Fibroblast of mammary gland (primary cell): Measurements from ENCODE around the gene ZNF423.

ENCODE experiments used
- DNase-seq: peaks from one replicate; pipeline ENCODE4 v3.0.0-alpha.2; 2010; ENCODE audit warnings: low read depth
- H3K4me3 ChIP-seq: 2 replicates; pipeline ENCODE4 v1.5.1; 2011; ENCODE audit warnings: low read depth, mild to moderate bottlenecking, low read length, moderate library complexity; ENCODE audit not compliant: control insufficient read depth
- TF ChIP-seq, protein P1 (sequence below): conservative IDR thresholded peaks from 2 replicates; pipeline ENCODE4 v1.5.1; 2011; ENCODE audit warnings: low read depth, low read length, inconsistent platforms; ENCODE audit not compliant: control insufficient read depth, insufficient read depth

ZNF423 gene

DNA sequence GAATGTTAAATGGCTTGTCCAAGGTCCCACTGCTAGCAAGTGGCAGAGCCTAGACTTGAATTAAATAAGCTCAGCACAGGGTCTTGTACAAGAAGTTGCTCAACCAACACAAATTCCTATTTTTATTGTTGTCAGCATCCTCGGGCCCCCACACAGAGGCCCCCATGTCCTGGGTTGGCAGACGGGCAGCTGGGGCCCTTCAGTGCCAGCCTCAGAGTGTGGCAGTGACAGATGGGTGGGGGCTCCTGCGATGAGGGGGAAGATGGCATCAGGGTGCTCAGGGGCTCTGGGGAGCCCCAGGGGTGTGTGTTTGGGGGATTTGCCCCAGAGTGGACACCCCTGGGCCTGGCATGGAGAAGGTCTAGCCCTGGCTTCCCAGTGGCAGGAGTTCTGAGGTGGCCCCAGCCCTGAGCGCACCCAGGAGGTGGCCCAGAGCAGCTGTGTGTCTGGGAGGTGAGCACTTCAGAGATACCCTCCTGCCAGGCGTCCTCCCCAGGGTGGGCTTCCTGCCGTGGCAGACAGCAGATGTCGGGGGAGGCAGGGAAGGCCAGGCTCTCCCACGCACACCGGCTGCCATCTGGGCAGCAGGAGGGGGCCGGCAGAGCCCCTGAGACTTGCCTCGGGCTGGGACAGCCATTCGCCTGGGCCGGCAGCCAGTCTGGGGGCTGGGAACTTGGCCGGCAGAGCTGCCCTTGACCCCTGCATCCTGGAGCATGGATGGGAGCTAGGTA is 331.5 kb downstream of the ZNF423 start:
- TF ChIP-seq, protein P1, sequence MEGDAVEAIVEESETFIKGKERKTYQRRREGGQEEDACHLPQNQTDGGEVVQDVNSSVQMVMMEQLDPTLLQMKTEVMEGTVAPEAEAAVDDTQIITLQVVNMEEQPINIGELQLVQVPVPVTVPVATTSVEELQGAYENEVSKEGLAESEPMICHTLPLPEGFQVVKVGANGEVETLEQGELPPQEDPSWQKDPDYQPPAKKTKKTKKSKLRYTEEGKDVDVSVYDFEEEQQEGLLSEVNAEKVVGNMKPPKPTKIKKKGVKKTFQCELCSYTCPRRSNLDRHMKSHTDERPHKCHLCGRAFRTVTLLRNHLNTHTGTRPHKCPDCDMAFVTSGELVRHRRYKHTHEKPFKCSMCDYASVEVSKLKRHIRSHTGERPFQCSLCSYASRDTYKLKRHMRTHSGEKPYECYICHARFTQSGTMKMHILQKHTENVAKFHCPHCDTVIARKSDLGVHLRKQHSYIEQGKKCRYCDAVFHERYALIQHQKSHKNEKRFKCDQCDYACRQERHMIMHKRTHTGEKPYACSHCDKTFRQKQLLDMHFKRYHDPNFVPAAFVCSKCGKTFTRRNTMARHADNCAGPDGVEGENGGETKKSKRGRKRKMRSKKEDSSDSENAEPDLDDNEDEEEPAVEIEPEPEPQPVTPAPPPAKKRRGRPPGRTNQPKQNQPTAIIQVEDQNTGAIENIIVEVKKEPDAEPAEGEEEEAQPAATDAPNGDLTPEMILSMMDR, result no peak
- H3K4me3 ChIP-seq, result no peak overlapping the region

GRCh38 chr16:49523435-49524159 is 332.3 kb downstream of the ZNF423 start:
- H3K4me3 ChIP-seq, result no peak overlapping the region
- no peak for DNase-seq
- TF ChIP-seq, protein P1, result no peak

More for the DNA sequence above, 331.5 kb downstream of the ZNF423 start:
- DNase-seq, result no peak

DNA sequence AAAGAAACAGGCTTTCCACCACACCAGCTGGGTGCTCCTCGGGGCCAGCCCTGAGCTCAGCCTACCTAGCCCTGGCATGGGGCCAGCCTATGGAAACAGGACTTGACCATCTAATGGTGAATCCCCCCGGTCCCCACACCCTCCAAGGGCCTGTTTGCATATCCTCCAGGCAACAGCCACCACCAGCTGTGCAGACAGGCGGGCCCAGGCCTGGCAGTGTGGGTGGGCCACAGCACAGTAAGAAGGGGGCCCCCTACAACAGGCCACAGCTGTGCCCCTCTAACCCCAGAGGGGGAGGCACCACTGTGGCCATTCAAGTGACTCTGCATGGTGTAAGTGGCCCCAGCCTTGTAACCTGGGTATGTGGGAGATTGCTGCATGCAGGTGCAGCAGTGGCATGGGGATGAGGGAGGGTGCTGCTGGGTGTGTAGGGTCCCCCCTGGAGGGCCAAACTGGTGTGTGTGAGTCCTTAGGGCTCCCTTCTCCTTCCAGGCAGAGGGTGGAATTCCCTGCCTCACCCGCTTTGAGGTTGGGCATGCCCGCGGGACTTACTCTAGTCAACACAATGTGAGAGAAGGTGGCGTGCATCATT is 334.1 kb downstream of the ZNF423 start:
- TF ChIP-seq, protein P1, result no peak

DNA sequence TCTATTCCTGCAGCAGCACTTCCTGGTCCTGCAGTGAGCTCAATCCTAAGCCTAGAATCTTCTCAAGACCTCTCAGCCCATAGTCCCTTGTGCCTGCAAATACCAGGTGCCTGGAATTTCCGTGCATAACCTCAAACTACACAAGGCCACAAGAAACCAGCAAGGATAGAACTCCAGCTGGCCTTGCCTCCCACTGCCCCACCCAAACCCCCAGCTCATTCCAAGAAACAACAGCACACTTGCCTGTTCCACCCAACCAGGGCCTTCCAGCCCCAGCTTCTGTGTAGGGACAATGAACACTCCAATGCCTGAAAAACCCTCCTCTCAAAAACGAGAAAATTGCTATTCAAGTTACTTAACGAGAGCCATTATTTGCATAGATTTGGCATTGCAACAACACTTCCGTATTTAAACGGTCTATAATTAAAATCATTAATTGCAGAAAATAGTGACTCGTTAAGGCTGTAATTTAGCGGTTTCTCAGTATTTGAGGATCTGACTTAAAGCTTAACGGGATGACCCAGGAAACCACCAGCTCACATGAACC is 335.3 kb downstream of the ZNF423 start:
- no peak overlapping the region for H3K4me3 ChIP-seq
- TF ChIP-seq, protein P1, result no peak
- DNase-seq, result no peak

More for the DNA sequence above, 334.1 kb downstream of the ZNF423 start:
- no peak overlapping the region for H3K4me3 ChIP-seq
- no peak for DNase-seq

DNA sequence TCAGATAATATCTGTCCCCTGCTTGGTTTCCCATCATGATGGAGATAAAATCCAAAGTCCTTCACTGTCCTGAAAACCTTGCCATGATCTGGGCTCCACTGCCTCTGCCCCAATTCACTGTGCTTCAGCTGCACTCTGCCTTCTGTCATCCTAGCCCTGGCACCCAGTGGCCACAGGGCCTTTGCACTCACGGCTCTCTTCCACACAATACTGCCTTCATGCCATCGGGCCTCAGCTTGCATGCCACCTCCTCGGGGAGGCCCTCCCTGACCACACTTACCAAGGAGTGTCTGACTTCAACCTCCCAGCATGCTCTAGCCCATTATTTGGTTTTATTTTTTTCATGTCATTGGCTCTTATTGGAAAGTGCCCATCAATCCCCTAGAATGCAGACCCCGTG is 336.2 kb downstream of the ZNF423 start:
- no peak for DNase-seq
- TF ChIP-seq, protein P1, result no peak
- no peak overlapping the region for H3K4me3 ChIP-seq

DNA sequence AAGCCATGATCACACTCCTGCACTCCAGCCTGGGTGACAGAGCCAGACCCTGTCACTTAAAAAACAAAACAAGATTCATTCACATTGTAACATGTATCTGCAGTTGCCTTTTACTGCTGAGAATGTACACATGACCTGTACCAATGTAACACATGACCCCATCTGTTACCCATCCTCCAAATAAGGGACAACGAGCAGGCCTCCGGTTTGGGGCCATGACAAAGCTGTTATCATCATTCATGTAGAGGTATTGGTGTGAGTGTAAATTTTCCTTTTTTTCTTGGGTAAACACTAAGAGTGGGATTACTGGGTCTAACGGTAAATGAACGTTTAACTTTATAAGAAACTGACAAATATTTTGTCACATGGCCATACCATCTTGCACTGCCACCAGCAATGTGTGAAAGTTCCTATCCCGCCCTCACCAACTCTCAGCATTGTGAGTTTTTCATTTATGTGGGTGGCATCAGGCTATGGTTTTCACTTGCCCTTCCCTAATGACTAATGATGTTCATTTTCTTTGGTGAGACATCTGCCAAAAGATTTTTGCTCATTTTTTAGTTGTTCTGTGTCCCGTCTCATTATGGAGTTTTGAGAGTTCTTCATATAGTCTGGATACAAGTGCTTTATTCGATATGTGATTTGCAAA is 336.8 kb downstream of the ZNF423 start:
- no peak overlapping the region for H3K4me3 ChIP-seq
- no peak for DNase-seq
- TF ChIP-seq, protein P1, result no peak
